Endodermal cell (in vitro differentiated cells): ENCODE data around the gene NANOGP8. TPM values are rescaled to one million over a fixed set of nuclear protein-coding genes. Genes with fewer than 3 reads are reported as not detected.

ENCODE experiments used
- DNase-seq: peaks from one replicate; pipeline ENCODE4 v3.0.0-alpha.2; 2017
- H3K27ac ChIP-seq: 2 replicates; pipeline ENCODE4 v1.5.1; 2013; ENCODE audit warnings: mild to moderate bottlenecking, low read depth, low read length, moderate library complexity
- H3K27me3 ChIP-seq: 2 replicates; pipeline ENCODE4 v1.6.1; 2013; ENCODE audit warnings: mild to moderate bottlenecking, low read length, moderate library complexity; ENCODE audit not compliant: insufficient read depth, control insufficient read depth, poor library complexity, severe bottlenecking
- H3K36me3 ChIP-seq: 2 replicates; pipeline ENCODE4 v1.7.0; 2013; ENCODE audit warnings: mild to moderate bottlenecking, low read length, moderate library complexity; ENCODE audit not compliant: control insufficient read depth, insufficient read depth
- H3K4me1 ChIP-seq: one replicate; pipeline ENCODE4 v1.7.0; 2013; ENCODE audit warnings: low read length; ENCODE audit not compliant: control insufficient read depth, insufficient read depth
- H3K4me3 ChIP-seq: 2 replicates; pipeline ENCODE4 v1.5.1; 2013; ENCODE audit warnings: mild to moderate bottlenecking, low read length, moderate library complexity
- H3K9ac ChIP-seq: 2 replicates; pipeline ENCODE4 v1.6.1; 2013; ENCODE audit warnings: mild to moderate bottlenecking, low read length, moderate library complexity; ENCODE audit not compliant: poor library complexity, severe bottlenecking; ENCODE audit errors: extremely low read depth
- H3K9me3 ChIP-seq: 2 replicates; pipeline ENCODE4 v1.6.1; 2013; ENCODE audit warnings: mild to moderate bottlenecking, low read length, moderate library complexity; ENCODE audit not compliant: control insufficient read depth
- H3K27ac Mint-ChIP-seq: 2 replicates; pipeline ENCODE4 v1.8.0; 2020; ENCODE audit warnings: mixed read lengths
- H3K27me3 Mint-ChIP-seq: 2 replicates; pipeline ENCODE4 v1.8.0; 2021; ENCODE audit warnings: mild to moderate bottlenecking, mixed read lengths; ENCODE audit not compliant: insufficient read depth
- H3K36me3 Mint-ChIP-seq: 2 replicates; pipeline ENCODE4 v1.8.0; 2020; ENCODE audit warnings: low read depth, mixed read lengths
- H3K4me1 Mint-ChIP-seq: 2 replicates; pipeline ENCODE4 v1.8.0; 2020; ENCODE audit warnings: mixed read lengths
- H3K4me3 Mint-ChIP-seq: 2 replicates; pipeline ENCODE4 v1.8.0; 2020; ENCODE audit warnings: mild to moderate bottlenecking, moderate library complexity, mixed read lengths
- H3K9me3 Mint-ChIP-seq: 2 replicates; pipeline ENCODE4 v1.8.0; 2020; ENCODE audit warnings: mild to moderate bottlenecking, mixed read lengths
- CTCF ChIP-seq: fragments of 200-600 bp; sonication (generic); conservative IDR thresholded peaks from 2 replicates; pipeline ENCODE4 v1.5.0; 2021; ENCODE audit warnings: antibody characterized with exemption, mild to moderate bottlenecking
- WGBS, 2 experiments: methylation state at CpG; one replicate each; pipeline versions ENCODE4 v1.1.5 to v1.1.7; 2013; ENCODE audit warnings: missing lambda C conversion rate in 2 of 2, mixed read lengths in 1 of 2; ENCODE audit not compliant: insufficient coverage in 1 of 2, insufficient read length in 1 of 2; 5-methylcytosine and 5-hydroxymethylcytosine counted together
- total RNA-seq, 2 donors: library from RNA; stranded (reverse); fragmentation: NEBNext Ultra II Directional in 1 of 2; extraction: Animal tissue kit (Norgen Biotek cat#: 25700) in 1 of 2; gene quantifications; 2 replicates in 1 of 2; 3 replicates in 1 of 2; pipeline ENCODE4 v1.2.1, GENCODE V29; 2021

NANOGP8 gene
- total RNA-seq, 2 donors from 2014 or later: 1.5 to 47.2 TPM

- WGBS, 2 experiments: 100% methylated on average over 2 of the region's 2 CpGs; no CpG with 5 or more reads in 1 of the 2 experiments
- H3K27me3 Mint-ChIP-seq: no peaks in the 10 kb centered on the region
- no peaks in the 10 kb centered on the region for H3K4me1 ChIP-seq
- H3K4me3 ChIP-seq: no peak overlapping the region
- no peak for TF ChIP-seq CTCF
- no peaks in the 10 kb centered on the region for H3K36me3 ChIP-seq
- DNase-seq: no peak
- peaks cover 3% of the 10 kb centered on the region for H3K4me1 Mint-ChIP-seq
- no peak overlapping the region for H3K9ac ChIP-seq
- no peaks in the 10 kb centered on the region for H3K27me3 ChIP-seq
- no peak overlapping the region for H3K27ac Mint-ChIP-seq
- no peak overlapping the region for H3K27ac ChIP-seq
- no peaks in the 10 kb centered on the region for H3K36me3 Mint-ChIP-seq
- no peaks in the 10 kb centered on the region for H3K9me3 Mint-ChIP-seq
- H3K4me3 Mint-ChIP-seq: no peak overlapping the region
- no peaks in the 10 kb centered on the region for H3K9me3 ChIP-seq
These were observed 27.3 kb upstream of the NANOGP8 start for GRCh38 chr15:35112346-35112745.

DNA sequence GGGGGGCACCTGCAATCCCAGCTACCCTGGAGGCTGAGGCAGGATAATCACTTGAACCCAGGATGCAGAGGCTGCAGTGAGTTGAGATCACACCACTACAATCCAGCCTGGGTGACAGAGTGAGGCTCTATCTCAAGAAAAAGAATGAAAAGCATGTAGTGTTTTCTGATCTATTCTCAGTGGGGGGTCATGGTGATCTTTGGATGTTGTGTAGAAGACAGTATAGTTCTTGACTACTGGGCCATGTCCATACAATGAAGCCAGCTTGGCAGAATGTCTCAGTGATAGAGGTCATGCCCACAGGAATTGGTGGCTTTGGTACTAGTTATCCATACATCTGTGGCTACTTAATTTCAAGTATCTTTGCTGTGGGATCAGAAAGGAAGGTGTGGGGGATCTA is 26.8 kb upstream of the NANOGP8 start:
- Mint-ChIP-seq H3K4me1 (no peaks in the 10 kb centered on the region), H3K36me3 (no peaks in the 10 kb centered on the region), H3K9me3 (no peaks in the 10 kb centered on the region), H3K27me3 (no peaks in the 10 kb centered on the region), H3K27ac (no peak overlapping the region), H3K4me3 (no peak overlapping the region)
- TF ChIP-seq CTCF: no peak
- no peak overlapping the region for H3K27ac ChIP-seq
- no peaks in the 10 kb centered on the region for H3K4me1 ChIP-seq
- no peak overlapping the region for H3K9ac ChIP-seq
- H3K9me3 ChIP-seq: no peaks in the 10 kb centered on the region
- no peaks in the 10 kb centered on the region for H3K27me3 ChIP-seq
- DNase-seq: no peak
- no peaks in the 10 kb centered on the region for H3K36me3 ChIP-seq
- H3K4me3 ChIP-seq: no peak overlapping the region

DNA sequence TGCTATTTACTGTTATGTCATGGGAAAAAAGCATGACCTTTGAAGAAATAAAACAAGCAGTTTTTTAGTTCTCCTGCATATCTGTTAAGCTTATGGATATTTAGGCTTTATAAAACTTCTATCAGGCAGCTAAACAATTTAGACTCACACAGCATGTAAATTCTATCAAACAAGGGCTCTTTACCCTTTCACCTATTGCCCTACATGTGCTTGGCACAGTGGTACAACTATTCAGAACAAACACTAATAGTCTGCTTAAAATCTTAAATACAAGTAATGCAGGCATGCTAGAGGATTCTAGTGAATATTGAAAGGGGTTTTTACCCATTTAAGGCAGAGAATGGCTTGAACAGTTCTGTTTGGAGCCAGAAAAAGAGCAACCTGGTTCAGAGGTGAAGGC is 23.4 kb upstream of the NANOGP8 start:
- no peaks in the 10 kb centered on the region for H3K36me3 ChIP-seq
- no peak overlapping the region for H3K4me3 ChIP-seq
- Mint-ChIP-seq H3K27me3 (no peaks in the 10 kb centered on the region), H3K27ac (no peak overlapping the region), H3K4me1 (peaks cover 2% of the 10 kb centered on the region), H3K9me3 (no peaks in the 10 kb centered on the region), H3K4me3 (no peak overlapping the region), H3K36me3 (no peaks in the 10 kb centered on the region)
- no peak for TF ChIP-seq CTCF
- DNase-seq: no peak
- H3K27ac ChIP-seq: no peak overlapping the region
- H3K9me3 ChIP-seq: no peaks in the 10 kb centered on the region
- no peaks in the 10 kb centered on the region for H3K27me3 ChIP-seq
- no peak overlapping the region for H3K9ac ChIP-seq
- H3K4me1 ChIP-seq: no peaks in the 10 kb centered on the region
